Right lobe of liver (tissue), 6 donors: ENCODE results near the gene ARHGAP25. TPM values are rescaled to one million over a fixed set of nuclear protein-coding genes. Genes with fewer than 3 reads are reported as not detected.

ENCODE experiments used
- ATAC-seq, 4 donors: fragments of 200-7000 bp; cut with Tn5 transposase; one replicate each; pipeline ENCODE4 v1.9.1; 2020; ENCODE audit warnings: mild to moderate bottlenecking in 4 of 4, moderate library complexity in 4 of 4
- DNase-seq, 3 donors: peaks; one replicate each; pipeline ENCODE4 v3.0.0-alpha.2; 2020
- H3K27ac ChIP-seq, 3 donors: fragments of 200-600 bp; one replicate each; pipeline ENCODE4 v1.8.0; 2022
- H3K27me3 ChIP-seq, 2 donors: fragments of 200-600 bp; one replicate each; pipeline ENCODE4 v1.8.0; 2022
- H3K36me3 ChIP-seq, 4 donors: fragments of 200-600 bp; sonication (generic) in 1 of 4; one replicate each; pipeline versions ENCODE4 v1.5.1 to v1.8.0; 2017 to 2022; ENCODE audit warnings: control low read depth in 1 of 4
- H3K4me1 ChIP-seq, 4 donors: fragments of 200-600 bp; sonication (generic) in 1 of 4; one replicate each; pipeline versions ENCODE4 v1.5.1 to v1.8.0; 2017 to 2022; ENCODE audit warnings: control low read depth in 1 of 4
- H3K4me3 ChIP-seq, 3 donors: fragments of 200-600 bp; one replicate each; pipeline ENCODE4 v1.8.0; 2022
- H3K9me3 ChIP-seq, 4 donors: fragments of 200-600 bp; sonication (generic) in 1 of 4; one replicate each; pipeline versions ENCODE4 v1.5.1 to v1.8.0; 2017 to 2022; ENCODE audit warnings: control low read depth in 1 of 4
- CTCF ChIP-seq, 4 donors: fragments of 200-600 bp in 3 of 4; fragments of 450-650 bp in 1 of 4; IDR thresholded peaks; one replicate each; pipeline versions ENCODE4 v1.5.1 to v1.8.0; 2016 to 2022; ENCODE audit warnings: antibody characterized with exemption in 4 of 4, mild to moderate bottlenecking in 2 of 4
- POLR2A ChIP-seq: fragments of 450-650 bp; IDR thresholded peaks from one replicate; pipeline ENCODE4 v1.6.1; 2017; ENCODE audit warnings: antibody characterized with exemption, mild to moderate bottlenecking
- WGBS: methylation state at CpG from one replicate; pipeline ENCODE4 v1.1.6; 2018; ENCODE audit warnings: low coverage, low lambda C conversion rate; ENCODE audit not compliant: insufficient coverage; ENCODE audit errors: missing lambda C conversion rate; 5-methylcytosine and 5-hydroxymethylcytosine counted together
- intact Hi-C, 2 donors: fragments of 100-400 bp; cut with DNase I; formaldehyde crosslinking; loops; one replicate each; pipeline versions ENCODE4 v1.11.2 to v1.14.1; 2022
- total RNA-seq, 6 experiments: library from RNA; depleted of rRNA in 2 of 6; stranded (reverse); fragments of >200 nt in 2 of 6; fragmentation: NEBNext Ultra II Directional in 3 of 6; extraction: Animal tissue kit (Norgen Biotek cat#: 25700) in 3 of 6; gene quantifications; one replicate each; pipeline versions ENCODE4 v1.1.0 to v1.2.4, GENCODE V29; 2016 to 2023
- donor health status: DM: no; HTN: yes; CAD: no.
- donor health status: DM: no; HTN: no; CAD: no.
- donor health status: DM: no; HTN: no; CAD: no.
- donor health status: DM: no; HTN: yes; CAD: no.
- donor health status: DM: no; HTN: yes; CAD: no.

Gene ARHGAP25
- total RNA-seq, 6 experiments from 2014 or later = 3.3 to 9.8 (median 5.0) TPM

GRCh38 chr2:68743531-68743930 lies 8.9 kb downstream of the ARHGAP25 start:
- intact Hi-C loops = no loop called here
- ATAC-seq (no peak), DNase-seq (no peak)
- TF ChIP-seq POLR2A (no peak), CTCF (IDR thresholded peaks at IDR 0.05) (no peak)
- no peaks in the 10 kb centered on the region for H3K36me3 ChIP-seq
- H3K27ac ChIP-seq = no peak overlapping the region
- H3K4me3 ChIP-seq = no peak overlapping the region
- H3K4me1 ChIP-seq = no peaks in the 10 kb centered on the region
- WGBS = 73% methylated on average over 2 of the region's 3 CpGs
- no peaks in the 10 kb centered on the region for H3K27me3 ChIP-seq
- no peaks in the 10 kb centered on the region for H3K9me3 ChIP-seq

GRCh38 chr2:68744366-68744912 lies 9.8 kb downstream of the ARHGAP25 start:
- TF ChIP-seq POLR2A (no peak), CTCF (IDR thresholded peaks at IDR 0.05) (no peak)
- intact Hi-C loops = no loop called here
- Histone ChIP-seq H3K27ac (no peak overlapping the region), H3K4me3 (no peak overlapping the region), H3K4me1 (no peaks in the 10 kb centered on the region), H3K9me3 (no peaks in the 10 kb centered on the region), H3K36me3 (no peaks in the 10 kb centered on the region), H3K27me3 (no peaks in the 10 kb centered on the region)
- DNase-seq = no peak
- WGBS = 73% methylated on average over 4 of the region's 4 CpGs
- no peak for ATAC-seq

GRCh38 chr2:68745006-68745405 lies 10.4 kb downstream of the ARHGAP25 start:
- DNase-seq (no peak), ATAC-seq (no peak)
- no peaks in the 10 kb centered on the region for H3K9me3 ChIP-seq
- intact Hi-C loops = loop anchor here in 1 of 2 donors (5.0 kb wide), 1 partner anchor 177 kb away; no protein-coding TSS in a partner anchor
- H3K27me3 ChIP-seq = no peaks in the 10 kb centered on the region
- H3K4me1 ChIP-seq = no peaks in the 10 kb centered on the region
- WGBS = 66% methylated on average over 2 of the region's 2 CpGs
- no peak overlapping the region for H3K27ac ChIP-seq
- H3K4me3 ChIP-seq = no peak overlapping the region
- H3K36me3 ChIP-seq = no peaks in the 10 kb centered on the region
- TF ChIP-seq POLR2A = no peak
- TF ChIP-seq CTCF (IDR thresholded peaks at IDR 0.05) = no peak

GRCh38 chr2:68746408-68746807 lies 11.8 kb downstream of the ARHGAP25 start:
- H3K4me1 ChIP-seq = peaks cover 0 to under 1% (median 0%) of the 10 kb centered on the region in 4 donors
- intact Hi-C loops = loop anchor here in 1 of 2 donors (5.0 kb wide), 1 partner anchor 176 kb away; no protein-coding TSS in a partner anchor
- no peaks in the 10 kb centered on the region for H3K36me3 ChIP-seq
- H3K27me3 ChIP-seq = no peaks in the 10 kb centered on the region
- H3K4me3 ChIP-seq = no peak overlapping the region
- TF ChIP-seq POLR2A (no peak), CTCF (IDR thresholded peaks at IDR 0.05) (no peak)
- WGBS = 56% methylated on average over 3 of the region's 11 CpGs
- DNase-seq (no peak), ATAC-seq (no peak)
- no peak overlapping the region for H3K27ac ChIP-seq
- H3K9me3 ChIP-seq = no peaks in the 10 kb centered on the region
